GM18858 (cell line): ENCODE results near the gene MSRB1.
"Not testable (repeated sequence)": the region's sequence is repeated elsewhere in the genome, so short reads cannot be mapped to it uniquely, and the experiment has no call there.

ENCODE experiments used
- ATAC-seq: cut with Tn5 transposase; IDR thresholded peaks from one replicate; pipeline ENCODE4 v1.9.1; 2021; ENCODE audit not compliant: unreplicated experiment

MSRB1 gene

GRCh38 chr16:1903845-1904840 is 38.9 kb downstream of the MSRB1 start:
- ATAC-seq = no peak

GRCh38 chr16:1903220-1903574 is 39.8 kb downstream of the MSRB1 start:
- no peak for ATAC-seq

GRCh38 chr16:1902547-1903219 is 40.3 kb downstream of the MSRB1 start:
- ATAC-seq = no peak

GRCh38 chr16:1900452-1900774 is 42.6 kb downstream of the MSRB1 start:
- no peak for ATAC-seq

GRCh38 chr16:1899641-1900451 is 43.2 kb downstream of the MSRB1 start:
- no peak for ATAC-seq

GRCh38 chr16:1897692-1898091 is 45.3 kb downstream of the MSRB1 start:
- not testable (repeated sequence) for ATAC-seq

- no peak for ATAC-seq
These were observed 46.9 kb downstream of the MSRB1 start for GRCh38 chr16:1895949-1896675.

GRCh38 chr16:1895068-1895467 is 47.9 kb downstream of the MSRB1 start:
- ATAC-seq = no peak

- ATAC-seq = no peak
These were observed 52.3 kb downstream of the MSRB1 start for GRCh38 chr16:1890708-1891050.

GRCh38 chr16:1890024-1890707 is 52.8 kb downstream of the MSRB1 start:
- ATAC-seq = no peak
